Measurements from ENCODE around the gene FBXO27. TPM values are rescaled to one million over a fixed set of nuclear protein-coding genes. Genes with fewer than 3 reads are reported as not detected.

The FBXO27 gene
- polyA plus RNA-seq, 2 of the 4 experiments (the other 2 are of a cell fraction): 15.2 to 17.5 TPM

GRCh38 chr19:39078436-39079200, 46.3 kb upstream of the FBXO27 start (continued):
- TF ChIP-seq CTCF (IDR thresholded peaks at IDR 0.05) (no peak), HOXB5 (CRISPR knock-in tag; IDR thresholded peaks at IDR 0.05) (peak; percentile 85), E2F6 (IDR thresholded peaks at IDR 0.05; ENCODE audit: borderline replicate concordance, low read depth) (no peak), MAFK (IDR thresholded peaks at IDR 0.05; ENCODE audit: partially characterized antibody) (peak; percentile 92), MAX (IDR thresholded peaks at IDR 0.05) (peak; percentile 83), ZSCAN20 (CRISPR knock-in tag; IDR thresholded peaks at IDR 0.05) (peak; percentile 74; the same call in 1 of the 2 replicates), RCOR1 (IDR thresholded peaks at IDR 0.05; ENCODE audit: low read depth, low read length) (peak; percentile 98), CHD4 (IDR thresholded peaks at IDR 0.05; ENCODE audit: borderline replicate concordance) (0 out of 2 replicates have a peak, but pooled peaks have one; percentile 43), FOSB (CRISPR knock-in tag; IDR thresholded peaks at IDR 0.05) (no peak), HEYL (CRISPR knock-in tag; IDR thresholded peaks at IDR 0.05) (no peak), BCL3 (IDR thresholded peaks at IDR 0.05) (peak; percentile 84; the same call in 1 of the 3 replicates), MYC (IDR thresholded peaks at IDR 0.05; ENCODE audit: borderline replicate concordance, low read length) (0 out of 2 replicates have a peak, but pooled peaks have one; percentile 21), EHF (CRISPR knock-in tag; IDR thresholded peaks at IDR 0.05) (no peak), ESRRA (IDR thresholded peaks at IDR 0.05; ENCODE audit: borderline replicate concordance, low read length) (0 out of 2 replicates have a peak, but pooled peaks have one; percentile 28), ELK1 (IDR thresholded peaks at IDR 0.05; ENCODE audit: low read depth, low read length) (no peak), POLR2A (IDR thresholded peaks at IDR 0.05; ENCODE audit: low read length) (no peak), NFE2L2 (conservative IDR thresholded peaks at IDR 0.05; ENCODE audit: low read length) (0 out of 2 replicates have a peak, but pooled peaks have one; percentile 15), ZFP36 (IDR thresholded peaks at IDR 0.05; ENCODE audit: borderline replicate concordance, partially characterized antibody) (peak; percentile 61), RARB (CRISPR knock-in tag; IDR thresholded peaks at IDR 0.05) (0 out of 2 replicates have a peak, but pooled peaks have one; percentile 30), CEBPB (IDR thresholded peaks at IDR 0.05) (peak; percentile 50 to 84; a peak in 3 of 4 replicates), JUNB (IDR thresholded peaks at IDR 0.05) (peak; percentile 99), HDAC2 (IDR thresholded peaks at IDR 0.05) (no peak), REST (IDR thresholded peaks at IDR 0.05) (no peak), NR3C1 (IDR thresholded peaks at IDR 0.05) (no peak), FOSL2 (IDR thresholded peaks at IDR 0.05) (peak; percentile 94), FOSL2 (CRISPR knock-in tag; IDR thresholded peaks at IDR 0.05) (peak; percentile 98), NPAS2 (CRISPR knock-in tag; IDR thresholded peaks at IDR 0.05; ENCODE audit: borderline replicate concordance) (no peak), GATA3 (IDR thresholded peaks at IDR 0.05; ENCODE audit: borderline replicate concordance) (peak; percentile 91), SREBF2 (IDR thresholded peaks at IDR 0.05) (no peak), CBX8 (IDR thresholded peaks at IDR 0.05) (no peak), RNF2 (IDR thresholded peaks at IDR 0.05; ENCODE audit: borderline replicate concordance, low read depth) (no peak), PBX3 (IDR thresholded peaks at IDR 0.05) (peak; percentile 72), KDM5A (IDR thresholded peaks at IDR 0.05) (no peak), FOXS1 (CRISPR knock-in tag; IDR thresholded peaks at IDR 0.05) (peak; percentile 30; the same call in 1 of the 2 replicates), TFCP2L1 (CRISPR knock-in tag; IDR thresholded peaks at IDR 0.05) (no peak)
